GM13977 (cell line): ENCODE results near the gene HSPBP1.

Experiments
- DNase-seq: peaks from one replicate; pipeline ENCODE4 v3.0.0; 2012; ENCODE audit warnings: low spot score
- CTCF ChIP-seq: IDR thresholded peaks from 2 replicates; pipeline ENCODE4 v1.5.1; 2012; ENCODE audit warnings: mild to moderate bottlenecking, control low read depth; ENCODE audit not compliant: insufficient read depth; ENCODE audit errors: extremely low read depth, missing control alignments
- in situ Hi-C: fragments of 300-500 bp; cut with MboI; formaldehyde crosslinking; loops from one replicate; pipeline ENCODE4 v1.12.0; 2022; ENCODE audit warnings: low sequenced_read_pairs, low pct_unique_long_range_greater_than_20kb, mixed read lengths, inconsistent platforms; ENCODE audit not compliant: unreplicated experiment

HSPBP1 gene

DNA sequence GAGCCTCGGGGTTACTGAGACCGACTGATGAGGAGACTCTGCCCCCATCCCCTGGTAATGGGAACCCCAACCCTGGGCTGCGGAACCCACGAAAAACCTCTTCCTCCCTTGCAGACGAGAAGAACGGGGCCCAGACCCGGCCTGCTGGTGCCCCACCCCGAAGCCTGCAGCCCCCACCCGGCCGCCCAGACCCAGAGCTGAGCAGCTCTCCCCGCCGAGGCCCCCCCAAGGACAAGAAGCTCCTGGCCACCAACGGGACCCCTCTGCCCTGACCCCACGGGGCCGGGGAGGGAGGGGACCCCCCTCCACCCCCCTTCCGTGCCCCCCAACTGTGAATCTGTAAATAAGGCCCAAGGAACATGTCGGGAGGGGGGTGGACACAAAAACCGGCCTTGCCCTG lies 31.9 kb upstream of the HSPBP1 start:
- no peak for DNase-seq
- in situ Hi-C loops: no loop called here
- TF ChIP-seq CTCF: no peak

DNA sequence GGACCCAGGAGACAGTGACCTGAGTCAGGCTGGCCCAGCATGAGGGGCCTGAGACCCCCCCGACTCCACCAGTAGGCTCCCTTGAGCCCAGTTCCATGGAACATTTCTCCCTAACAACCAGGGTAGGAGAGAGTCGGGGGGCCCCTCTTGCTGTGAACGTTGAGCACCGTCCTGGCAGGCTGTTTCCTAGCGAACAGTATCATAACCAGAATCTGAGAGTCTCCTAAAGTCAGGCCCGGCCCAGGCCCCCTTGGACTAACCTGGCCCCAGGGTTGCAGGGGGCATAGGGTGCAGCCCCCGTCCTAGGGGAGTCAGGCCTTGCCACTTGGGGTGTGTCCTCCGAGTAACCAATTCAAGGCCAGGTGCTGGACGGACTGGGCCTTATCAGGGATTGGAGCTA lies 31.5 kb upstream of the HSPBP1 start:
- peak; percentile 11 for DNase-seq
- in situ Hi-C loops: no loop called here
- no peak for TF ChIP-seq CTCF

DNA sequence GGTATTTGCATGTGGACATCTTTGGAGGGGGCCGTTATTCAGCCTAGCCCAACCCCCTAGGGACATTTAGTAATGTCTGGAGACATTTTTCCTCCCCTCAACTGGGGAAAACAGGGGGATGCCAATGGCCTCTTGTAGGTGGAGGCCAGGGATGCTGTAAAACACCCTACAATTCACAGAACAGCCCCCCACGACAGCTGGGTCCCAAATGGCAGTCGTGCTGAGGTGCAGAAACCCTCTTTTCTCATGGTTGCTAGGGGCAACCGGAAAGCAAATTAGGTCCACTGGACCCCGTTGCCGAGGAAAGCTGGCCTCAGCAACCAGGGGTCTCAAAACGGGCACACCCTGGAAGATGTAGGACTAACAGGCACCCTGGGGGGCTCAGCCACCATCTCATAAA lies 30.6 kb upstream of the HSPBP1 start:
- no peak for DNase-seq
- TF ChIP-seq CTCF: no peak
- in situ Hi-C loops: no loop called here

GRCh38 chr19:55309448-55309847 lies 29.5 kb upstream of the HSPBP1 start:
- in situ Hi-C loops: no loop called here
- no peak for TF ChIP-seq CTCF

DNA sequence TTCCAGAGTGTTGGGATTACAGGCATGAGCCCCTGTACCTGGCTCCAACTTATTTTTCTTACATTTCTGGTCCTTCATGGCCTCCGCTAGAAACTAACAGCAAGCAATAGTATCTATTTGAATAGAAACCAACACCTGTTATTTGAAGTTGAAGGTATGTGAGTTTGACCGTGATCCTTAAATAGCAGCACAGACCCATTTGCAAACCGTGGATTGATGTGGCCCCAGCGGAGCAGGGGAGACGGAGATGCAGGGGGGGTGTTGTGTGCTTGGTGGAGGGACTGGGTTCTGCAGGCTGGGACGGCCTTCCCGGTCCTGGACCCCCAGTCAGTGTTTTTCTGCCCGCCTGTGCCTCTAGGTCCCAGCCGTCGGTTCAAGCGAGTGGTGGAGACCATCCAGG lies 28.4 kb upstream of the HSPBP1 start:
- TF ChIP-seq CTCF: no peak
- in situ Hi-C loops: no loop called here
- DNase-seq: no peak

More at GRCh38 chr19:55309448-55309847, 29.5 kb upstream of the HSPBP1 start:
- DNase-seq: no peak

DNA sequence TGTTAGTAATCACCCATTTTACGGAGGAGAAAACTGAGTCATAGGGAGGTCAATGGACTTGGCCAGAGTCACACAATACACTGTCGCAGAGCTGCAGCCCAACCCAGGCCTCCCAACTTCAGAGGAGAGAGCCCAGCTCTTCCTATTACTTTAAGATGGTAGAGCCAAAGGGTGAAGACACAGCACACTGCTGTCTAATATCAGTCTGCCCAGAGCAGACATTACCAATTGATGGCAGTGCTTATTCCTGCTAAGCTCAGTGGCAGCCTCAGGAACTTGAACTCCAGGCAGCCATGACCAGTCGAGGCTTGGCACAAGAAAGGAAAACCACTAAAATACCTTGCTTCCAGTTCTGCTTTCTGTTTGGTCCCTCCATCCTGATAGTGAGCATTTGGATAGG lies 26.8 kb upstream of the HSPBP1 start:
- TF ChIP-seq CTCF: no peak
- no peak for DNase-seq
- in situ Hi-C loops: no loop called here

GRCh38 chr19:55305983-55306562 lies 26.2 kb upstream of the HSPBP1 start:
- no peak for TF ChIP-seq CTCF
- DNase-seq: no peak
- in situ Hi-C loops: no loop called here
